ENCODE measurements around the gene BORA.

The BORA gene

GRCh38 chr13:72745260-72745659 is 17.5 kb downstream of the BORA start:
- Histone ChIP-seq H3K9ac (ENCODE audit: insufficient read length) (no peak overlapping the region), H3K36me3 (ENCODE audit: insufficient read depth, low read length) (peaks cover 70% of the 10 kb centered on the region), H3K27ac (no peak overlapping the region), H3K9me3 (ENCODE audit: low read depth, low read length) (no peaks in the 10 kb centered on the region), H3K4me3 (no peak overlapping the region)
- DNase-seq (ENCODE audit: low read depth, low spot score) = no peak
- no peak for TF ChIP-seq POLR2AphosphoS5 (IDR thresholded peaks at IDR 0.05; ENCODE audit: borderline replicate concordance, low read depth, low read length)
- no peak for TF ChIP-seq EZH2 (IDR thresholded peaks at IDR 0.05)
- TF ChIP-seq FOXP2 (optimal IDR thresholded peaks at IDR 0.05; ENCODE audit: control extremely low read depth, extremely low read length, insufficient read depth) = no peak

GRCh38 chr13:72751220-72751619 is 23.5 kb downstream of the BORA start:
- Histone ChIP-seq H3K36me3 (ENCODE audit: insufficient read depth, low read length) (peaks cover 81% of the 10 kb centered on the region), H3K27ac (no peak overlapping the region), H3K9ac (ENCODE audit: insufficient read length) (no peak overlapping the region), H3K4me3 (no peak overlapping the region), H3K9me3 (ENCODE audit: low read depth, low read length) (no peaks in the 10 kb centered on the region)
- no peak for TF ChIP-seq EZH2 (IDR thresholded peaks at IDR 0.05)
- no peak for TF ChIP-seq FOXP2 (optimal IDR thresholded peaks at IDR 0.05; ENCODE audit: control extremely low read depth, extremely low read length, insufficient read depth)
- no peak for TF ChIP-seq POLR2AphosphoS5 (IDR thresholded peaks at IDR 0.05; ENCODE audit: borderline replicate concordance, low read depth, low read length)
- DNase-seq (ENCODE audit: low read depth, low spot score) = no peak

- Histone ChIP-seq H3K27ac (no peak overlapping the region), H3K9ac (ENCODE audit: insufficient read length) (no peak overlapping the region), H3K4me3 (no peak overlapping the region), H3K36me3 (ENCODE audit: insufficient read depth, low read length) (peaks cover 82% of the 10 kb centered on the region), H3K9me3 (ENCODE audit: low read depth, low read length) (no peaks in the 10 kb centered on the region)
- DNase-seq (ENCODE audit: low read depth, low spot score) = no peak
- TF ChIP-seq POLR2AphosphoS5 (IDR thresholded peaks at IDR 0.05; ENCODE audit: borderline replicate concordance, low read depth, low read length) (no peak), FOXP2 (optimal IDR thresholded peaks at IDR 0.05; ENCODE audit: control extremely low read depth, extremely low read length, insufficient read depth) (no peak), EZH2 (IDR thresholded peaks at IDR 0.05) (no peak)
Measured at GRCh38 chr13:72754111-72754510, 26.4 kb downstream of the BORA start.

GRCh38 chr13:72757792-72758535 is 30.2 kb downstream of the BORA start:
- H3K9ac ChIP-seq (ENCODE audit: insufficient read length) = no peak overlapping the region
- no peak for DNase-seq (ENCODE audit: low read depth, low spot score)
- TF ChIP-seq FOXP2 (optimal IDR thresholded peaks at IDR 0.05; ENCODE audit: control extremely low read depth, extremely low read length, insufficient read depth) = no peak
- no peak for TF ChIP-seq POLR2AphosphoS5 (IDR thresholded peaks at IDR 0.05; ENCODE audit: borderline replicate concordance, low read depth, low read length)
- no peak for TF ChIP-seq EZH2 (IDR thresholded peaks at IDR 0.05)
- no peak overlapping the region for H3K4me3 ChIP-seq
- H3K27ac ChIP-seq = no peak overlapping the region
- H3K9me3 ChIP-seq (ENCODE audit: low read depth, low read length) = no peaks in the 10 kb centered on the region
- peaks cover 85% of the 10 kb centered on the region for H3K36me3 ChIP-seq (ENCODE audit: insufficient read depth, low read length)

GRCh38 chr13:72760189-72760588 is 32.5 kb downstream of the BORA start:
- no peaks in the 10 kb centered on the region for H3K9me3 ChIP-seq (ENCODE audit: low read depth, low read length)
- no peak overlapping the region for H3K9ac ChIP-seq (ENCODE audit: insufficient read length)
- no peak overlapping the region for H3K27ac ChIP-seq
- H3K36me3 ChIP-seq (ENCODE audit: insufficient read depth, low read length) = peaks cover 87% of the 10 kb centered on the region
- TF ChIP-seq FOXP2 (optimal IDR thresholded peaks at IDR 0.05; ENCODE audit: control extremely low read depth, extremely low read length, insufficient read depth) (no peak), EZH2 (IDR thresholded peaks at IDR 0.05) (no peak), POLR2AphosphoS5 (IDR thresholded peaks at IDR 0.05; ENCODE audit: borderline replicate concordance, low read depth, low read length) (no peak)
- no peak overlapping the region for H3K4me3 ChIP-seq
- DNase-seq (ENCODE audit: low read depth, low spot score) = no peak

- TF ChIP-seq EZH2 (IDR thresholded peaks at IDR 0.05) (no peak), FOXP2 (optimal IDR thresholded peaks at IDR 0.05; ENCODE audit: control extremely low read depth, extremely low read length, insufficient read depth) (no peak), POLR2AphosphoS5 (IDR thresholded peaks at IDR 0.05; ENCODE audit: borderline replicate concordance, low read depth, low read length) (no peak)
- no peak overlapping the region for H3K9ac ChIP-seq (ENCODE audit: insufficient read length)
- H3K36me3 ChIP-seq (ENCODE audit: insufficient read depth, low read length) = peaks cover 98% of the 10 kb centered on the region
- no peaks in the 10 kb centered on the region for H3K9me3 ChIP-seq (ENCODE audit: low read depth, low read length)
- no peak for DNase-seq (ENCODE audit: low read depth, low spot score)
- no peak overlapping the region for H3K27ac ChIP-seq
- no peak overlapping the region for H3K4me3 ChIP-seq
Measured at GRCh38 chr13:72763411-72763810, 35.7 kb downstream of the BORA start.

- peaks cover 89% of the 10 kb centered on the region for H3K36me3 ChIP-seq (ENCODE audit: insufficient read depth, low read length)
- H3K9ac ChIP-seq (ENCODE audit: insufficient read length) = no peak overlapping the region
- no peak for DNase-seq (ENCODE audit: low read depth, low spot score)
- TF ChIP-seq EZH2 (IDR thresholded peaks at IDR 0.05) (no peak), POLR2AphosphoS5 (IDR thresholded peaks at IDR 0.05; ENCODE audit: borderline replicate concordance, low read depth, low read length) (no peak), FOXP2 (optimal IDR thresholded peaks at IDR 0.05; ENCODE audit: control extremely low read depth, extremely low read length, insufficient read depth) (no peak)
- no peaks in the 10 kb centered on the region for H3K9me3 ChIP-seq (ENCODE audit: low read depth, low read length)
- no peak overlapping the region for H3K27ac ChIP-seq
- no peak overlapping the region for H3K4me3 ChIP-seq
Measured at GRCh38 chr13:72774019-72774418, 46.3 kb downstream of the BORA start.

GRCh38 chr13:72781451-72782439 is 54.0 kb downstream of the BORA start, which contains the start of the genes DIS3 and PIBF1:
Gene DIS3, minus strand, starts transcription at chr13:72781900. Its CDS starts 68 bp downstream, at chr13:72781832.
Gene PIBF1, plus strand, starts transcription at chr13:72782133. Its CDS starts 1,337 bp downstream, at chr13:72783470.
- TF ChIP-seq POLR2AphosphoS5 (IDR thresholded peaks at IDR 0.05; ENCODE audit: borderline replicate concordance, low read depth, low read length) (peak; percentile 80), FOXP2 (optimal IDR thresholded peaks at IDR 0.05; ENCODE audit: control extremely low read depth, extremely low read length, insufficient read depth) (peak; percentile 82), EZH2 (IDR thresholded peaks at IDR 0.05) (no peak)
- peak; percentile 87 for DNase-seq (ENCODE audit: low read depth, low spot score)
- Histone ChIP-seq H3K9me3 (ENCODE audit: low read depth, low read length) (no peaks in the 10 kb centered on the region), H3K4me3 (peak within 1 kb of the TSS; percentile 100), H3K27ac (peak within 1 kb of the TSS; percentile 60; the same call in 1 of the 2 replicates), H3K36me3 (ENCODE audit: insufficient read depth, low read length) (peaks cover 43% of the 10 kb centered on the region), H3K9ac (ENCODE audit: insufficient read length) (peak within 1 kb of the TSS; percentile 93)
